Skin epidermis (tissue), 12 donors: ENCODE results near the gene PLD1.
"Not testable (repeated sequence)": the region's sequence is repeated elsewhere in the genome, so short reads cannot be mapped to it uniquely, and the experiment has no call there.

Experiments used
- H3K27ac ChIP-seq, 21 experiments: fragments of 200-600 bp; sonication (generic) in 11 of 21; one replicate each; pipeline ENCODE4 v1.5.0; 2020; ENCODE audit warnings: mild to moderate bottlenecking in 3 of 21, inconsistent platforms in 2 of 21, moderate library complexity in 2 of 21
- H3K4me3 ChIP-seq, 7 experiments: fragments of 200-600 bp; sonication (generic) in 2 of 7; one replicate each; pipeline ENCODE4 v1.5.0; 2020; ENCODE audit warnings: inconsistent platforms in 2 of 7, mild to moderate bottlenecking in 2 of 7, moderate library complexity in 1 of 7

The PLD1 gene

GRCh38 chr3:171822431-171823106 lies 12.3 kb upstream of the PLD1 start:
- H3K4me3 ChIP-seq = no peak overlapping the region
- H3K27ac ChIP-seq = no peak overlapping the region

GRCh38 chr3:171821778-171822358 lies 11.6 kb upstream of the PLD1 start:
- Histone ChIP-seq H3K27ac (no peak overlapping the region), H3K4me3 (no peak overlapping the region)

- H3K4me3 ChIP-seq = no peak overlapping the region
- no peak overlapping the region for H3K27ac ChIP-seq
These were observed 10.8 kb upstream of the PLD1 start for GRCh38 chr3:171821044-171821443.

- Histone ChIP-seq H3K4me3 (no peak overlapping the region), H3K27ac (no peak overlapping the region)
These were observed 7.0 kb upstream of the PLD1 start for GRCh38 chr3:171817074-171817800.

GRCh38 chr3:171815973-171816595 lies 5.8 kb upstream of the PLD1 start:
- Histone ChIP-seq H3K27ac (peak overlapping the region in 1 of 21 experiments; percentile 22), H3K4me3 (no peak overlapping the region)

GRCh38 chr3:171814662-171815061 lies 4.4 kb upstream of the PLD1 start:
- H3K27ac ChIP-seq = peak overlapping the region in 7 of 21 experiments; percentile 22 to 66 (median 50)

GRCh38 chr3:171813897-171814460 lies 3.7 kb upstream of the PLD1 start:
- H3K27ac ChIP-seq = peak overlapping the region in 11 of 21 experiments; percentile 28 to 66 (median 52)
- no peak overlapping the region for H3K4me3 ChIP-seq

More at GRCh38 chr3:171814662-171815061, 4.4 kb upstream of the PLD1 start:
- not testable (repeated sequence) for H3K4me3 ChIP-seq

- Histone ChIP-seq H3K4me3 (no peak overlapping the region), H3K27ac (peak overlapping the region in 11 of 21 experiments; percentile 7 to 66 (median 50))
These were observed 3.1 kb upstream of the PLD1 start for GRCh38 chr3:171813278-171813896.

- Histone ChIP-seq H3K4me3 (no peak overlapping the region), H3K27ac (peak overlapping the region in 3 of 21 experiments; percentile 29 to 66 (median 63))
These were observed 2.5 kb upstream of the PLD1 start for GRCh38 chr3:171812811-171813210.

GRCh38 chr3:171811913-171812335 lies 1.6 kb upstream of the PLD1 start:
- H3K27ac ChIP-seq = peak overlapping the region in 18 of 21 experiments; percentile 9 to 96 (median 64)

GRCh38 chr3:171811295-171811912 lies 1.1 kb upstream of the PLD1 start:
- H3K4me3 ChIP-seq = peak overlapping the region in 2 of 7 experiments; percentile 55 to 60

More at GRCh38 chr3:171811913-171812335, 1.6 kb upstream of the PLD1 start:
- no peak overlapping the region for H3K4me3 ChIP-seq

GRCh38 chr3:171810629-171811294 lies 479 bp upstream of the PLD1 start:
- peak overlapping the region; percentile 55 to 96 (median 91) for H3K27ac ChIP-seq
- peak overlapping the region; percentile 55 to 66 (median 60) for H3K4me3 ChIP-seq

More at GRCh38 chr3:171811295-171811912, 1.1 kb upstream of the PLD1 start:
- H3K27ac ChIP-seq = peak overlapping the region in 20 of 21 experiments; percentile 75 to 96 (median 91)

GRCh38 chr3:171809611-171809860 lies 747 bp downstream of the PLD1 start:
- H3K27ac ChIP-seq = peak overlapping the region; percentile 55 to 96 (median 91)

GRCh38 chr3:171807806-171808205 lies 2.5 kb downstream of the PLD1 start:
- H3K27ac ChIP-seq = no peak overlapping the region

More at GRCh38 chr3:171809611-171809860, 747 bp downstream of the PLD1 start:
- H3K4me3 ChIP-seq = peak overlapping the region; percentile 55 to 66 (median 60)

GRCh38 chr3:171807129-171807675 lies 3.1 kb downstream of the PLD1 start:
- Histone ChIP-seq H3K4me3 (no peak overlapping the region), H3K27ac (peak overlapping the region in 18 of 21 experiments; percentile 26 to 82 (median 63))

More at GRCh38 chr3:171807806-171808205, 2.5 kb downstream of the PLD1 start:
- H3K4me3 ChIP-seq = no peak overlapping the region

- H3K4me3 ChIP-seq = no peak overlapping the region
- peak overlapping the region in 19 of 21 experiments; percentile 26 to 82 (median 63) for H3K27ac ChIP-seq
These were observed 3.8 kb downstream of the PLD1 start for GRCh38 chr3:171806200-171807128.

GRCh38 chr3:171805687-171806086 lies 4.6 kb downstream of the PLD1 start:
- H3K4me3 ChIP-seq = no peak overlapping the region
- peak overlapping the region in 18 of 21 experiments; percentile 8 to 82 (median 62) for H3K27ac ChIP-seq
